A673 (cell line): ENCODE measurements around the gene FBN3. TPM values are rescaled to one million over a fixed set of nuclear protein-coding genes. Genes with fewer than 3 reads are reported as not detected.

Experiments used
- BruUV-seq: library from RNA; stranded (reverse); fragments of 400-500 nt; replicated peaks from 2 replicates; lab custom pipeline; 2021; lab: Mats Ljungman, UMichigan
- CTCF ChIA-PET: fragments of 300-600 bp; sonication (Branson Sonifier 250); formaldehyde crosslinking; loops from one replicate; lab custom pipeline; 2022; ENCODE audit warnings: antibody characterized with exemption; lab: Charles Lee
- POLR2A ChIA-PET: fragments of 300-600 bp; sonication (Branson Sonifier 250); formaldehyde crosslinking; loops from one replicate; lab custom pipeline; 2022; ENCODE audit warnings: antibody characterized with exemption; ENCODE audit not compliant: low non-redundant PET; lab: Charles Lee
- DNase-seq: peaks from one replicate; pipeline ENCODE4 v3.0.0-alpha.2; 2015; ENCODE audit warnings: low spot score
- H3K27ac ChIP-seq: fragments of 200-600 bp; sonication (generic); 2 replicates; pipeline ENCODE4 v1.5.1; 2016; ENCODE audit warnings: mixed run types, low read depth, mild to moderate bottlenecking, mixed read lengths, antibody characterized with exemption, low read length; ENCODE audit not compliant: poor library complexity, severe bottlenecking
- H3K27me3 ChIP-seq: fragments of 200-600 bp; sonication (generic); replicated peaks from 2 replicates; pipeline ENCODE4 v1.6.1; 2017; ENCODE audit warnings: mixed run types, low read depth, mild to moderate bottlenecking, mixed read lengths, antibody characterized with exemption, low read length; ENCODE audit not compliant: insufficient read depth, poor library complexity
- H3K36me3 ChIP-seq: fragments of 200-600 bp; sonication (generic); 2 replicates; pipeline ENCODE4 v1.6.1; 2016; ENCODE audit warnings: mixed run types, mild to moderate bottlenecking, mixed read lengths, antibody characterized with exemption, low read length; ENCODE audit not compliant: insufficient read depth, poor library complexity, severe bottlenecking
- H3K4me1 ChIP-seq: fragments of 200-600 bp; sonication (generic); 2 replicates; pipeline ENCODE4 v1.6.1; 2017; ENCODE audit warnings: mixed run types, mild to moderate bottlenecking, mixed read lengths, antibody characterized with exemption, low read length; ENCODE audit not compliant: insufficient read depth, poor library complexity, severe bottlenecking
- H3K4me3 ChIP-seq: fragments of 200-600 bp; sonication (generic); 2 replicates; pipeline ENCODE4 v1.5.1; 2016; ENCODE audit warnings: low read depth, mixed run types, mild to moderate bottlenecking, mixed read lengths, low read length; ENCODE audit not compliant: poor library complexity, severe bottlenecking
- H3K9me3 ChIP-seq: fragments of 200-600 bp; sonication (generic); 2 replicates; pipeline ENCODE4 v1.6.1; 2016; ENCODE audit warnings: mixed run types, low read depth, mild to moderate bottlenecking, mixed read lengths, antibody characterized with exemption, low read length; ENCODE audit not compliant: poor library complexity, severe bottlenecking
- CTCF ChIP-seq: fragments of 300-800, 200-600 bp; sonication (generic); conservative IDR thresholded peaks from 2 replicates; pipeline ENCODE4 v1.5.1; 2017; ENCODE audit warnings: low read depth, mild to moderate bottlenecking, antibody characterized with exemption, low read length, moderate library complexity, mixed read lengths
- EZH2 ChIP-seq: fragments of 200-600 bp; sonication (generic); IDR thresholded peaks from 2 replicates; pipeline ENCODE4 v1.6.1; 2017; ENCODE audit warnings: borderline replicate concordance, low read depth, mild to moderate bottlenecking, mixed read lengths, antibody characterized with exemption, low read length; ENCODE audit not compliant: poor library complexity, severe bottlenecking
- intact Hi-C: fragments of 100-400 bp; cut with micrococcal nuclease; formaldehyde crosslinking; loops from one replicate; pipeline ENCODE4 v1.10.0; 2022; ENCODE audit not compliant: unreplicated experiment
- total RNA-seq: library from RNA; stranded (reverse); gene quantifications from 2 replicates; pipeline ENCODE4 v1.2.3, GENCODE V29; 2021

Gene FBN3
- total RNA-seq, 1 experiment from 2014 or later: 0.06 TPM

DNA sequence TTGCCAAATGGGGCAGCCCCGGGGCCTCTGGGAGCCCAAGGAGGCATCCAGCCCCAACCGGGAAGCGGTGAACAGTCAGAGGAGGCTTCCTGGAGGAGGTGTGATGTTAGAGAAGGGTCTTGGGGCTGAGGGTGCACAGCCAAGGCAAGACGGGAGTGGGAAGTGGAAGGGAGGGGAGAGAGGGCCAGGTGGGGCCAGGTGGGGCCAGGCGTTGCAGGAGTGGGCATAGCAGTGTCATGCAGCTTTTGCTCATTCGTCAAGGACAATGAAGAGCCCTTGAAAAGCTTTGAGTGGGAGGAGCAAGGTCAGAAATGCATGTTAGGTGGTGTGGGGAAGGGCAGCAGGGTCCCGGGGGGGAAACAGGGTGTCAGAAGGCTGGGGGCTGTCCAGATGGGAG is 1.8 kb downstream of the FBN3 start:
- Histone ChIP-seq H3K9me3 (no peaks in the 10 kb centered on the region), H3K27me3 (peaks cover 28% of the 10 kb centered on the region), H3K4me1 (no peaks in the 10 kb centered on the region), H3K36me3 (no peaks in the 10 kb centered on the region), H3K27ac (no peak overlapping the region), H3K4me3 (no peak overlapping the region)
- no TSS peak for BruUV-seq
- POLR2A ChIA-PET: no interaction called here
- no peak for DNase-seq
- no peak for TF ChIP-seq EZH2
- TF ChIP-seq CTCF: no peak
- intact Hi-C loops: no loop called here
- CTCF ChIA-PET: no interaction called here

DNA sequence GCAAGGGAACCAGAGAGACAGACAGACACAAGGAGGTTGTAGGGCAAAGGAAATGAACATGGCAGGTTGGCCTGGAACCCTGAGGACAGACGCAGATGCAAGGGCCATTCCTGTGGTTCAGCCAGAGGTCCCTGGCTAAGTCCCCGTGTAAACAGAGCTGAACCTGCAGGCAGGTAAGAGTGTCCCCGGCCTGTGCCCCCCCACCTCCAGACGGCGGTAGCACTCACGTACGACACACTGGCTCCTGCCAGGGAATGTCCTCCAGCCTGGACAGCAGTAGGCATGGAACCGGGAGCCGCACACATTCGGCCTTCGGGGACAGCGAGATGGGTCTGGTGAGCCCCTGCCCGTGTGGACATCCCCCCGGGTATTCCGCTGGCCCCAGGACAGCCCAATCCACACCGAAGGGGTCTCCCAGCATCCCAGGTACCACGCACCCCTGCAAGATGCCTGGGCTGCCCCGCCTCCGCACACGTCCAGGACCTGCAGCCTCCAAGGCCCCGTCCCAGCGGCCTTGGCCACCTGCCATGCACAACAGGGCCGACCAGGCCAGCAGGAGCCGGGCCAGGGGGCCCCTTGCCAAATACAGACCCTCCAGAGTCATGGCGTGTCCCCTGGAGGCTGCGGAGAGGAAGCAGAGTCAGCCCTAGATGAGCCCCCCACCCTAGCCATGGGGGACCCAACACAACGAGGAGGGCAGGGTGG is 2.4 kb downstream of the FBN3 start:
- H3K4me1 ChIP-seq: no peaks in the 10 kb centered on the region
- H3K27me3 ChIP-seq: peaks cover 28% of the 10 kb centered on the region
- DNase-seq: no peak
- H3K9me3 ChIP-seq: no peaks in the 10 kb centered on the region
- no peak overlapping the region for H3K4me3 ChIP-seq
- no peaks in the 10 kb centered on the region for H3K36me3 ChIP-seq
- no TSS peak for BruUV-seq
- no peak for TF ChIP-seq CTCF
- no peak for TF ChIP-seq EZH2
- intact Hi-C loops: no loop called here
- no peak overlapping the region for H3K27ac ChIP-seq
- ChIA-PET CTCF (no interaction called here), POLR2A (no interaction called here)

DNA sequence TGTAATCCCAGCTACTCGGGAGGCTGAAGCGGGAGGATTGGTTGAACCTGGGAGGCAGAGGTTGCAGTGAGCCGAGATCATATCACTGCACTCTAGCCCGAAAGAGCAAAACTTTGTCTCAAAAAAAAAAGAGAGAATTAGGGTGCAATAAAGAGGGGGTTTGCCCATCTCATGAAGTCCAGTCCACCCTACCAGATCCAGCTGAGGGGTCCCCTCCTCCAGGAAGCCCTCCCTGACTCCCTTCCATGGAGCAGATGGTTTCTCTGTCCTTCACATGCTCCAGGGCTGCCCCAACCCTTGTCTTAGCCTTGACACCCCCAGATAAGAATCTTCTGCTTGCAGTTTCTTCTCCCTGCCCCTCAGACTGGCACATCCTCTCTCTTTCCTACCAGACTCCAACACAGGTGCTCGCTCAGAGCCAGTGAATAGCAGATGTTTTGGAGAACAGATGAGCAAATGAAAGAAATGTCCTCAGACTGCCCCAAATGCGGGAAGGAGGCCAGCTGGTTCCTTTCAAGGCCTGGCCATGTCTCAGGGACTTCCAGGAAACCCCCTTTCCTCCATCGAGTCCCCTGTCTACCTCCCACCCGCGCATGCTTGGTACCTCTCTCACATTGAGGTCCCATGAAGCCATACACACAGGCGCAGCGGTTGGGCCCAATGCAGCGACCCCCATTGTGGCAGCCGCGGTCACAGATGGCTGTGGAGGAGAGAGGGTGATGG is 5.0 kb downstream of the FBN3 start:
- H3K4me1 ChIP-seq: no peaks in the 10 kb centered on the region
- no TSS peak for BruUV-seq
- DNase-seq: no peak
- H3K36me3 ChIP-seq: no peaks in the 10 kb centered on the region
- H3K27ac ChIP-seq: no peak overlapping the region
- H3K4me3 ChIP-seq: no peak overlapping the region
- ChIA-PET POLR2A (no interaction called here), CTCF (no interaction called here)
- peaks cover 15% of the 10 kb centered on the region for H3K27me3 ChIP-seq
- intact Hi-C loops: no loop called here
- H3K9me3 ChIP-seq: no peaks in the 10 kb centered on the region
- TF ChIP-seq CTCF (no peak), EZH2 (no peak)
